CD8-positive, alpha-beta memory T cell (primary cell): ENCODE measurements around the gene CPAMD8. TPM values are rescaled to one million over a fixed set of nuclear protein-coding genes. Genes with fewer than 3 reads are reported as not detected.

Source experiments
- CTCF ChIA-PET: fragments of 350-600 bp; sonication (Branson Sonifier 250); formaldehyde crosslinking; loops from one replicate; lab custom pipeline; 2021; ENCODE audit warnings: antibody characterized with exemption; lab: Charles Lee
- POLR2A ChIA-PET: fragments of 350-600 bp; sonication (Branson Sonifier 250); formaldehyde crosslinking; loops from one replicate; lab custom pipeline; 2021; ENCODE audit warnings: antibody characterized with exemption; lab: Charles Lee
- DNase-seq, 5 donors: peaks; one replicate each; pipeline versions ENCODE4 v3.0.0 to v3.0.0-alpha.2; 2020 to 2022; ENCODE audit warnings: mixed read lengths in 1 of 5
- H3K27ac ChIP-seq: one replicate; pipeline ENCODE4 v1.7.0; 2013; ENCODE audit warnings: low read depth, mild to moderate bottlenecking, low read length, moderate library complexity
- H3K27me3 ChIP-seq: 2 replicates; pipeline ENCODE4 v1.7.0; 2013; ENCODE audit warnings: low read length, mild to moderate bottlenecking; ENCODE audit not compliant: insufficient read depth, poor library complexity, severe bottlenecking
- H3K36me3 ChIP-seq: 2 replicates; pipeline ENCODE4 v1.7.0; 2013; ENCODE audit warnings: mild to moderate bottlenecking, low read length, moderate library complexity; ENCODE audit not compliant: insufficient read depth
- H3K4me1 ChIP-seq: 2 replicates; pipeline ENCODE4 v1.7.0; 2013; ENCODE audit warnings: mild to moderate bottlenecking, low read length, moderate library complexity; ENCODE audit not compliant: insufficient read depth
- H3K4me3 ChIP-seq: 2 replicates; pipeline ENCODE4 v1.7.0; 2013; ENCODE audit warnings: mild to moderate bottlenecking, low read length
- H3K9me3 ChIP-seq: 2 replicates; pipeline ENCODE4 v1.7.0; 2013; ENCODE audit warnings: mild to moderate bottlenecking, low read length
- H3K27ac Mint-ChIP-seq, 8 donors: one replicate each; pipeline ENCODE4 v1.8.0; 2020 to 2021; ENCODE audit warnings: mixed read lengths in 8 of 8, mild to moderate bottlenecking in 6 of 8, inconsistent platforms in 3 of 8, moderate library complexity in 3 of 8
- H3K27me3 Mint-ChIP-seq, 2 donors: one replicate each; pipeline ENCODE4 v1.8.0; 2020 to 2021; ENCODE audit warnings: mixed read lengths in 2 of 2, mild to moderate bottlenecking in 1 of 2, moderate library complexity in 1 of 2
- H3K36me3 Mint-ChIP-seq, 3 donors: one replicate each; pipeline ENCODE4 v1.8.0; 2020 to 2021; ENCODE audit warnings: mixed read lengths in 3 of 3, inconsistent platforms in 1 of 3, mild to moderate bottlenecking in 1 of 3
- H3K4me1 Mint-ChIP-seq, 3 donors: one replicate each; pipeline ENCODE4 v1.8.0; 2020 to 2021; ENCODE audit warnings: mixed read lengths in 3 of 3, inconsistent platforms in 1 of 3, mild to moderate bottlenecking in 1 of 3
- H3K4me3 Mint-ChIP-seq, 7 donors: one replicate each; pipeline ENCODE4 v1.8.0; 2020 to 2021; ENCODE audit warnings: mixed read lengths in 7 of 7, mild to moderate bottlenecking in 6 of 7, moderate library complexity in 4 of 7, inconsistent platforms in 2 of 7
- H3K9me3 Mint-ChIP-seq, 5 donors: one replicate each; pipeline ENCODE4 v1.8.0; 2020 to 2022; ENCODE audit warnings: mixed read lengths in 5 of 5, mild to moderate bottlenecking in 3 of 5, moderate library complexity in 2 of 5, inconsistent platforms in 1 of 5
- polyA plus RNA-seq: library from polyadenylated mRNA; unstranded; fragments of 300-500 nt; fragmentation: Illumina TruSeq; gene quantifications from one replicate; pipeline ENCODE4 v1.2.3, GENCODE V29; 2021
- total RNA-seq, 2 experiments: library from RNA; stranded (reverse); gene quantifications; one replicate each; pipeline ENCODE4 v1.2.3, GENCODE V29; 2021

The CPAMD8 gene
- total RNA-seq (under 1 TPM; 0.07 to 0.18 TPM), polyA plus RNA-seq (0.74 TPM)

GRCh38 chr19:17026706-17027534, at the start of gene CPAMD8:
Gene CPAMD8, minus strand, starts transcription at chr19:17026810. Its CDS starts 168 bp downstream, at chr19:17026642.
- POLR2A ChIA-PET: no interaction called here
- H3K27me3 Mint-ChIP-seq: peaks cover 45 to 60% of the 10 kb centered on the region in 2 donors

DNA sequence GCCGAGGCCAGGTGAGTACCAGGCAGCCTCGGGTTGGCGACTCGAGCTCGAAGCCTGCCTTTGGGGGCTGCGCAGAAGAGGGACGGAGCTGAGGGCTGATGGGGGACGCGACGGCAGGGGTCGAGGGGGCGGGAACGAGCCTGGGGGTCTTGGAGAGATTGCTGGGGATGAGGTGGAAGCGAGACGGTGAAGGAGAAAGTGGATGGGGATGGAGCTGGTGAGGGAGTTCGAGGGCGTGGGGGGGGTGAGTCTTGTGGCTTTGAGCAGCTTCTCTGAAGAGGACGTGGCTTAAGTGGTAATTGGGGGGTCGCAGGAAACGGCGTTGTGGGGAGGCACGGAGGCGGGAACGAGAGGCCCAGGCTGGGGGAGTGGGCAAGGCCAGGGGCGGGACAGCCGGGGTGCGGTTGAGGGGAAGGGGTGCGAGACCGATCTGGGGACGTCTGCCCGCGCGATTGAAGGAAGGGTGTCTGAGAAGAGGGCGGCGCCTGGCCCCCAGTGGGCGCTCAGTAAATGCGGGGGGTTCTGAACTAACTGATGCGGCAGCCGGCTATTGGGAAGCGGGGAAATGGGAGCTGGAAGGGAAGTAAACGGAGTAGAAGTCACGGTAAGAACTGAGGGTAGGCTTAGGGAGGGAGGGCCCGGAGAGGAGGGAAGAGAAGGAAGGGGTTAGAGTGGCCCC, 49.4 kb upstream of the CPAMD8 start:
- H3K9me3 ChIP-seq: no peaks in the 10 kb centered on the region
- H3K4me3 ChIP-seq: peak overlapping the region; percentile 72
- H3K27me3 ChIP-seq: no peaks in the 10 kb centered on the region
- no peaks in the 10 kb centered on the region for H3K36me3 ChIP-seq
- H3K4me1 ChIP-seq: peaks cover 47% of the 10 kb centered on the region
- Mint-ChIP-seq H3K27ac (peak overlapping the region; percentile 83 to 99 (median 98)), H3K4me3 (peak overlapping the region; percentile 91 to 100 (median 99)), H3K27me3 (no peaks in the 10 kb centered on the region), H3K9me3 (peaks cover 0 to 2% (median 0%) of the 10 kb centered on the region in 5 donors), H3K4me1 (peaks cover 55 to 72% (median 62%) of the 10 kb centered on the region in 3 donors), H3K36me3 (peaks cover 0 to 45% (median 0%) of the 10 kb centered on the region in 3 donors)
- H3K27ac ChIP-seq: peak overlapping the region; percentile 73
- ChIA-PET CTCF (interaction anchor here (0.6 to 2.7 kb wide), 7 partner anchors 10 to 257 kb away, joined by 3 to 7 read pairs (median 3); no protein-coding TSS in a partner anchor), POLR2A (interaction anchor here (0.6 to 2.8 kb wide), 9 partner anchors 10 to 191 kb away, joined by 3 to 19 read pairs (median 5); partner anchors contain the start of genes OCEL1 and USE1)
- peak; percentile 50 to 82 (median 59) for DNase-seq

More at GRCh38 chr19:17026706-17027534, at the start of gene CPAMD8:
- Mint-ChIP-seq H3K4me1 (peaks cover 7 to 10% (median 8%) of the 10 kb centered on the region in 3 donors), H3K9me3 (peaks cover 14 to 28% (median 24%) of the 10 kb centered on the region in 5 donors), H3K4me3 (peak within 1 kb of the TSS; percentile 7 to 85 (median 75)), H3K27ac (peak within 1 kb of the TSS in 2 of 8 donors; percentile 4 to 35), H3K36me3 (peaks cover 2 to 15% (median 3%) of the 10 kb centered on the region in 3 donors)
- Histone ChIP-seq H3K9me3 (no peaks in the 10 kb centered on the region), H3K36me3 (no peaks in the 10 kb centered on the region), H3K4me1 (no peaks in the 10 kb centered on the region), H3K27me3 (peaks cover 6% of the 10 kb centered on the region), H3K4me3 (no peak within 1 kb of the TSS), H3K27ac (no peak within 1 kb of the TSS)
- CTCF ChIA-PET: no interaction called here
- DNase-seq: no peak

GRCh38 chr19:17075035-17075863, 48.6 kb upstream of the CPAMD8 start, which contains the start of the genes HAUS8 and MYO9B:
Gene HAUS8, minus strand, starts transcription at chr19:17075452. Its CDS starts 30 bp downstream, at chr19:17075422.
Gene MYO9B, plus strand, starts transcription at chr19:17075777. Its CDS starts 25,941 bp downstream, at chr19:17101718.
- Histone ChIP-seq H3K4me3 (peak within 1 kb of the TSS; percentile 86), H3K4me1 (peaks cover 43% of the 10 kb centered on the region), H3K27me3 (no peaks in the 10 kb centered on the region), H3K9me3 (no peaks in the 10 kb centered on the region), H3K36me3 (no peaks in the 10 kb centered on the region), H3K27ac (peak within 1 kb of the TSS; percentile 88)
- H3K36me3 Mint-ChIP-seq: peaks cover 0 to 50% (median 0%) of the 10 kb centered on the region in 3 donors
- peak within 1 kb of the TSS; percentile 90 to 99 (median 98) for H3K27ac Mint-ChIP-seq
- DNase-seq: peak; percentile 100
- ChIA-PET CTCF (interaction anchor here (1.1 to 2.7 kb wide), 8 partner anchors 10 to 258 kb away, joined by 3 to 7 read pairs (median 4); partner anchors contain the start of genes ANKLE1 and OCEL1), POLR2A (interaction anchor here (1.0 to 2.8 kb wide), 7 partner anchors 9 to 258 kb away, joined by 4 to 19 read pairs (median 9); partner anchors contain the start of genes OCEL1 and USE1)
- peaks cover 0 to 2% (median 0%) of the 10 kb centered on the region in 5 donors for H3K9me3 Mint-ChIP-seq
- H3K4me1 Mint-ChIP-seq: peaks cover 53 to 72% (median 58%) of the 10 kb centered on the region in 3 donors
- H3K27me3 Mint-ChIP-seq: no peaks in the 10 kb centered on the region
- peak within 1 kb of the TSS; percentile 96 to 100 (median 99) for H3K4me3 Mint-ChIP-seq

GRCh38 chr19:17074634-17075034, 48.0 kb upstream of the CPAMD8 start:
- POLR2A ChIA-PET: interaction anchor here (1.1 to 2.8 kb wide), 7 partner anchors 9 to 258 kb away, joined by 3 to 10 read pairs (median 5); partner anchors contain the start of genes OCEL1 and USE1
- H3K4me3 ChIP-seq: peak overlapping the region; percentile 86
- H3K9me3 ChIP-seq: no peaks in the 10 kb centered on the region
- Mint-ChIP-seq H3K27ac (peak overlapping the region; percentile 90 to 99 (median 98)), H3K9me3 (peaks cover 0 to 2% (median 0%) of the 10 kb centered on the region in 5 donors), H3K36me3 (peaks cover 0 to 53% (median 0%) of the 10 kb centered on the region in 3 donors), H3K27me3 (no peaks in the 10 kb centered on the region), H3K4me3 (peak overlapping the region; percentile 96 to 100 (median 98)), H3K4me1 (peaks cover 47 to 69% (median 52%) of the 10 kb centered on the region in 3 donors)
- H3K4me1 ChIP-seq: peaks cover 37% of the 10 kb centered on the region
- no peaks in the 10 kb centered on the region for H3K36me3 ChIP-seq
- CTCF ChIA-PET: interaction anchor here (1.3 to 2.7 kb wide), 6 partner anchors 51 to 207 kb away, joined by 3 to 7 read pairs (median 5); partner anchors contain the start of genes ANKLE1 and OCEL1
- DNase-seq: peak in 1 of 5 donors; percentile 10
- no peaks in the 10 kb centered on the region for H3K27me3 ChIP-seq
- peak overlapping the region; percentile 88 for H3K27ac ChIP-seq

DNA sequence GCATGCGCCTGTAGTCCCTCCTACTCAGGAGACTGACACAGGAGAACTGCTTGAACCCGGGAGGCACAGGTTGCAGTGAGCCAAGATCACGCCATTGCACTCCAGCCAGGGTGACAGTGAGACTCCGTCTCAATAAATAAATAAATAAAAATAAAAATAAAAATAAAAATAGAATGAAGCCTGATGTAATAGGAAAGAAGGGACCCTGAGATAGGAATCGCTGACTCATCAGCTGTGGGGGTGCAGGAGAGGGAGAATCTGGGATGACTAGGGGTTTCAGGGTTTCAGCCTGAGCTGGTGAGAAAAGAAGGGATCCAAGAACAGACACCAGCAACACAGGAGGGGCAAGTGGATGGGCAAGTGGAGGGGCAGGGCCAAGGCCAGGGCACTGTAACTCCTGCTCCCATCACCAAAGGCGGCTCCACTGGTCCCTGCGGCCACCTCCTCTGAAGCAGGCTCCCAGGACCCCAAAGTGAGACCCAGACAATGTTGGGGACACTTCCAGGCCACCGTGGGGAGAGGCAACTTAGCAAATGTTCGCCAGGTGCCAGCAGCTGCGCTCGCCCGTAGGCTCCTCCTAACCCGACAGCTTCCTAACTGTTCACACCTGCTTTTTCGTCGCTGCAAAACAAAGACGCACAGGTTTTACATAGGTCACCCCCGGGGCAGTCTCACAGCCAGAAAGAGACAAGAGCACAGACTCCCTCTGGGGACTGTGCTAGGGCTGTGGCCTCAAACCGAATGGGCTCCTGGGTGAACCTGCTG, 47.4 kb upstream of the CPAMD8 start:
- peak in 4 of 5 donors; percentile 7 to 52 (median 20) for DNase-seq
- Histone ChIP-seq H3K4me3 (peak overlapping the region; percentile 86), H3K27ac (peak overlapping the region; percentile 88), H3K4me1 (peaks cover 31% of the 10 kb centered on the region), H3K9me3 (no peaks in the 10 kb centered on the region), H3K36me3 (no peaks in the 10 kb centered on the region), H3K27me3 (no peaks in the 10 kb centered on the region)
- H3K9me3 Mint-ChIP-seq: peaks cover 0 to 2% (median 0%) of the 10 kb centered on the region in 5 donors
- H3K4me1 Mint-ChIP-seq: peaks cover 41 to 63% (median 46%) of the 10 kb centered on the region in 3 donors
- H3K27me3 Mint-ChIP-seq: no peaks in the 10 kb centered on the region
- peaks cover 0 to 56% (median 0%) of the 10 kb centered on the region in 3 donors for H3K36me3 Mint-ChIP-seq
- ChIA-PET CTCF (interaction anchor here (0.9 to 2.7 kb wide), 7 partner anchors 51 to 209 kb away, joined by 3 to 7 read pairs (median 4); partner anchors contain the start of genes ANKLE1 and OCEL1), POLR2A (interaction anchor here (1.1 to 2.8 kb wide), 6 partner anchors 8 to 259 kb away, joined by 3 to 10 read pairs (median 4); partner anchors contain the start of gene OCEL1)
- peak overlapping the region; percentile 90 to 99 (median 98) for H3K27ac Mint-ChIP-seq
- peak overlapping the region; percentile 96 to 100 (median 98) for H3K4me3 Mint-ChIP-seq

DNA sequence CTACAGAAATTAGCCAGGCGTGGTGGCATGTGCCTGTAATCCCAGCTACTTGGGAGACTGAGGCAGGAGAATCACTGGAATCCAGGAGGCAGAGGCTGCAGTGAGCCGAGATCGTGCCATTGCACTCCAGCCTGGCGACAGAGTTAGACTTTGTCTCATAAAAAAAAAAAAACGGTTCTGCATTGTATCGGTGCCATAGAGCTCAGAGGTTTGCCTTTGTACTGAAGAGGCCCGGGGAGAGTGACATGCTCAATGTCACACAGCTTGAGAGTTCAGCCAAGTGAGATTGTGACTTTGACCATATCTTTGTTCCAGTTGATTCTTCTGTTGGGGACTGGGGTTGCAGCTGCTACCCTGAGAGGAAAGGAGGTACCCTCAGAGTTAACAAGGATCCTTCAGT, 44.3 kb upstream of the CPAMD8 start:
- DNase-seq: no peak
- Mint-ChIP-seq H3K9me3 (peaks cover 0 to under 1% (median 0%) of the 10 kb centered on the region in 5 donors), H3K4me1 (peaks cover 23 to 47% (median 35%) of the 10 kb centered on the region in 3 donors), H3K27ac (peak overlapping the region in 2 of 8 donors; percentile 55 to 74), H3K36me3 (peaks cover 0 to 55% (median 0%) of the 10 kb centered on the region in 3 donors), H3K4me3 (no peak overlapping the region), H3K27me3 (no peaks in the 10 kb centered on the region)
- Histone ChIP-seq H3K27me3 (no peaks in the 10 kb centered on the region), H3K9me3 (no peaks in the 10 kb centered on the region), H3K36me3 (no peaks in the 10 kb centered on the region), H3K4me3 (no peak overlapping the region), H3K27ac (no peak overlapping the region), H3K4me1 (peaks cover 15% of the 10 kb centered on the region)
- CTCF ChIA-PET: no interaction called here
- POLR2A ChIA-PET: no interaction called here
